ENCODE results near the gene SH3RF1. TPM values are rescaled to one million over a fixed set of nuclear protein-coding genes. Genes with fewer than 3 reads are reported as not detected.

The SH3RF1 gene
- total RNA-seq, 1 experiment from 2014 or later = 15.3 TPM

DNA sequence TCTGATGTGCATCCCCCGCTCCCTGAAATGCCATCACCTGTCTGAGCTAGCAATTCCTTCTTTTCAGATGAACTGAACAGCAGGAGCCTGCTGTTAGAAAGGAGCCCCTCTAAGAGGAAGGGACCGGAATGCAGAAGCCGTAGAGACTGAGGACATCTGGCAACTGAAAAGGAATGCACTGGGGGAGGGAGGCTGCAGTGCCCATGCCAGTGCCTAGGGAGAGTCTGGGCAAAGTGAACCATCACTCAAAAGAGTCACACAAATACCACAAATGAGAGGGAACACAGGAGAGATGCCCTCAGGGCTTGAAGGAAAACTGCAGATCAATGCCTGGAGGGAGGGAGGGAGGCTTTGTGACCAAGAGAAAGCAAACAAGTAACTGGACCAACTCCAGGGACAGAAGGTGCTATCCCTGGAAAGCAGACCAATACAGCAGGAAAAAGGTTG is 166.8 kb downstream of the SH3RF1 start:
- Histone ChIP-seq H3K27ac (ENCODE audit: insufficient read length, low read depth, low read length) (peak overlapping the region; percentile 55), H2BK5ac (ENCODE audit: insufficient read length, low read length) (no peak overlapping the region), H2AFZ (ENCODE audit: low read length) (no peak overlapping the region), H3K23ac (ENCODE audit: insufficient read length, low read depth, low read length) (no peak overlapping the region), H3K79me2 (ENCODE audit: insufficient read depth, low read length) (no peaks in the 10 kb centered on the region), H3K4me1 (ENCODE audit: insufficient read depth, low read length) (peaks cover 3% of the 10 kb centered on the region; the same call in 1 of the 2 replicates), H3K18ac (ENCODE audit: insufficient read length, low read depth, low read length) (no peak overlapping the region), H3K9ac (ENCODE audit: extremely low read depth, insufficient read length, low read length) (no peak overlapping the region), H3K4ac (ENCODE audit: low read depth, low read length) (no peak overlapping the region), H4K20me1 (ENCODE audit: control insufficient read depth, insufficient read depth, insufficient read length) (no peaks in the 10 kb centered on the region), H3T11ph (ENCODE audit: low read length) (no peak overlapping the region), H4K8ac (replicated peaks; ENCODE audit: insufficient read length, low read depth, low read length) (no peak overlapping the region), H2AK5ac (ENCODE audit: insufficient read length, low read length) (no peak overlapping the region), H3K23me2 (ENCODE audit: insufficient read length, low read depth, low read length, poor library complexity, severe bottlenecking) (no peaks in the 10 kb centered on the region), H3K4me2 (ENCODE audit: insufficient read depth, insufficient read length, low read length) (no peak overlapping the region), H2BK12ac (ENCODE audit: insufficient read length, low read depth, low read length) (no peak overlapping the region), H4K5ac (ENCODE audit: insufficient read length, low read depth, low read length) (no peak overlapping the region), H3K14ac (ENCODE audit: insufficient read depth, low read length) (no peak overlapping the region), H3K9me3 (ENCODE audit: control insufficient read depth, low read depth, low read length) (no peaks in the 10 kb centered on the region), H3K27me3 (ENCODE audit: insufficient read depth, low read length) (no peaks in the 10 kb centered on the region), H2BK120ac (ENCODE audit: low read depth, low read length, poor library complexity, severe bottlenecking) (no peak overlapping the region), H3K79me1 (ENCODE audit: insufficient read depth, low read depth, low read length, poor library complexity, severe bottlenecking) (no peaks in the 10 kb centered on the region), H3K56ac (ENCODE audit: insufficient read length, low read depth, low read length) (no peak overlapping the region), H2BK20ac (ENCODE audit: low read depth, low read length, poor library complexity, severe bottlenecking) (no peak overlapping the region), H2BK15ac (ENCODE audit: low read depth, low read length) (no peak overlapping the region), H4K91ac (ENCODE audit: insufficient read length, low read depth, low read length) (no peak overlapping the region)
- no peak overlapping the region; a peak in 1 of 5 replicates for H3K4me3 Mint-ChIP-seq
- DNase-seq = peak; percentile 77
- TF ChIP-seq, protein P1, sequence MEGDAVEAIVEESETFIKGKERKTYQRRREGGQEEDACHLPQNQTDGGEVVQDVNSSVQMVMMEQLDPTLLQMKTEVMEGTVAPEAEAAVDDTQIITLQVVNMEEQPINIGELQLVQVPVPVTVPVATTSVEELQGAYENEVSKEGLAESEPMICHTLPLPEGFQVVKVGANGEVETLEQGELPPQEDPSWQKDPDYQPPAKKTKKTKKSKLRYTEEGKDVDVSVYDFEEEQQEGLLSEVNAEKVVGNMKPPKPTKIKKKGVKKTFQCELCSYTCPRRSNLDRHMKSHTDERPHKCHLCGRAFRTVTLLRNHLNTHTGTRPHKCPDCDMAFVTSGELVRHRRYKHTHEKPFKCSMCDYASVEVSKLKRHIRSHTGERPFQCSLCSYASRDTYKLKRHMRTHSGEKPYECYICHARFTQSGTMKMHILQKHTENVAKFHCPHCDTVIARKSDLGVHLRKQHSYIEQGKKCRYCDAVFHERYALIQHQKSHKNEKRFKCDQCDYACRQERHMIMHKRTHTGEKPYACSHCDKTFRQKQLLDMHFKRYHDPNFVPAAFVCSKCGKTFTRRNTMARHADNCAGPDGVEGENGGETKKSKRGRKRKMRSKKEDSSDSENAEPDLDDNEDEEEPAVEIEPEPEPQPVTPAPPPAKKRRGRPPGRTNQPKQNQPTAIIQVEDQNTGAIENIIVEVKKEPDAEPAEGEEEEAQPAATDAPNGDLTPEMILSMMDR (conservative IDR thresholded peaks at IDR 0.05) = no peak
- H3K27me3 Mint-ChIP-seq (ENCODE audit: low read depth) = no peaks in the 10 kb centered on the region
- no CpG with 5 or more reads among the region's 3 CpGs for WGBS (ENCODE audit: extremely low coverage, insufficient read length, low lambda C conversion rate)
- peak overlapping the region; percentile 13 to 96 (median 88) for H3K27ac Mint-ChIP-seq
- peaks cover 36 to 37% of the 10 kb centered on the region in 2 experiments for H3K4me1 Mint-ChIP-seq
- H3K36me3 Mint-ChIP-seq (ENCODE audit: insufficient read depth in 1 of 3, low read depth in 3 of 3) = peaks cover 0 to 17% (median 12%) of the 10 kb centered on the region in 3 experiments; a peak in 5 of 7 replicates
- no peaks in the 10 kb centered on the region; a peak in 1 of 5 replicates for H3K9me3 Mint-ChIP-seq

Data from H9 (cell line).